ENCODE measurements around the gene KCNJ5.
"Not testable (repeated sequence)": the region's sequence is repeated elsewhere in the genome, so short reads cannot be mapped to it uniquely, and the experiment has no call there.

- not testable (repeated sequence) for TF ChIP-seq ESRRG (CRISPR knock-in tag; IDR thresholded peaks at IDR 0.05); ZNF70 (CRISPR knock-in tag; IDR thresholded peaks at IDR 0.05); ARNTL (CRISPR knock-in tag; IDR thresholded peaks at IDR 0.05; ENCODE audit: borderline replicate concordance, low read depth); CREB5 (CRISPR knock-in tag; IDR thresholded peaks at IDR 0.05; ENCODE audit: low read depth); SNAI2 (CRISPR knock-in tag; IDR thresholded peaks at IDR 0.05); PPARA (CRISPR knock-in tag; IDR thresholded peaks at IDR 0.05; ENCODE audit: borderline replicate concordance); RARB (CRISPR knock-in tag; IDR thresholded peaks at IDR 0.05); PATZ1 (CRISPR knock-in tag; IDR thresholded peaks at IDR 0.05; ENCODE audit: borderline replicate concordance); ZC3H10 (CRISPR knock-in tag; IDR thresholded peaks at IDR 0.05); ZFP3 (CRISPR knock-in tag; IDR thresholded peaks at IDR 0.05)
These were observed 28.5 kb downstream of the KCNJ5 start for GRCh38 chr11:128919635-128920034.
